IMR-90 (cell line): ENCODE measurements around the gene RNF144A. TPM values are rescaled to one million over a fixed set of nuclear protein-coding genes. Genes with fewer than 3 reads are reported as not detected.

ENCODE experiments used
- ATAC-seq: fragments of 200-7000 bp; cut with Tn5 transposase; 2 replicates; pipeline ENCODE4 v1.9.1; 2020; ENCODE audit warnings: low read depth, mild to moderate bottlenecking, moderate library complexity
- BruUV-seq: library from RNA; stranded (reverse); fragments of 400-500 nt; replicated peaks from 2 replicates; lab custom pipeline; 2021; lab: Mats Ljungman, UMichigan
- CTCF ChIA-PET: fragments of 300-600 bp; formaldehyde crosslinking; extraction: SDS; loops from one replicate; lab custom pipeline; 2021; ENCODE audit warnings: antibody characterized with exemption; lab: Yijun Ruan, JAX
- POLR2A ChIA-PET: fragments of 300-600 bp; sonication (Branson Sonifier 250); formaldehyde crosslinking; loops from one replicate; lab custom pipeline; 2022; ENCODE audit warnings: antibody characterized with exemption; ENCODE audit not compliant: unreplicated experiment; lab: Charles Lee
- DNase-seq: peaks from one replicate; pipeline ENCODE4 v3.0.0; 2013
- H2AFZ ChIP-seq: replicated peaks from 2 replicates; pipeline ENCODE3; 2013; ENCODE audit warnings: low read length, mild to moderate bottlenecking; ENCODE audit not compliant: poor library complexity
- H2AK5ac ChIP-seq: 2 replicates; pipeline ENCODE4 v1.6.1; 2013; ENCODE audit warnings: low read depth, low read length, inconsistent platforms
- H2AK9ac ChIP-seq: replicated peaks from 2 replicates; pipeline ENCODE3; 2013; ENCODE audit warnings: mild to moderate bottlenecking, low read depth, low read length, moderate library complexity; ENCODE audit not compliant: poor library complexity
- H2BK120ac ChIP-seq: 2 replicates; pipeline ENCODE4 v1.6.1; 2013; ENCODE audit warnings: low read depth, low read length, inconsistent platforms
- H2BK15ac ChIP-seq: 3 replicates; pipeline ENCODE4 v1.6.1; 2013; ENCODE audit warnings: low read depth, low read length, inconsistent platforms
- H2BK20ac ChIP-seq: 2 replicates; pipeline ENCODE4 v1.6.1; 2013; ENCODE audit warnings: low read depth, mild to moderate bottlenecking, inconsistent platforms, low read length, moderate library complexity
- H2BK5ac ChIP-seq: 2 replicates; pipeline ENCODE4 v1.6.1; 2013; ENCODE audit warnings: mild to moderate bottlenecking, low read depth, low read length, inconsistent platforms; ENCODE audit not compliant: poor library complexity, severe bottlenecking
- H3K14ac ChIP-seq: replicated peaks from 2 replicates; pipeline ENCODE4 v1.6.1; 2013; ENCODE audit warnings: low read depth, low read length, inconsistent platforms
- H3K18ac ChIP-seq: 2 replicates; pipeline ENCODE4 v1.6.1; 2013; ENCODE audit warnings: low read depth, low read length, control low read depth
- H3K23ac ChIP-seq: 2 replicates; pipeline ENCODE4 v1.6.1; 2013; ENCODE audit warnings: low read depth, low read length, inconsistent platforms
- H3K27ac ChIP-seq: 2 replicates; pipeline ENCODE4 v1.5.1; 2013; ENCODE audit warnings: mild to moderate bottlenecking, control low read depth, low read length; ENCODE audit not compliant: insufficient read depth
- H3K27me3 ChIP-seq: 2 replicates; pipeline ENCODE4 v1.6.1; 2013; ENCODE audit warnings: low read length; ENCODE audit not compliant: control insufficient read depth, insufficient read depth
- H3K36me3 ChIP-seq: 2 replicates; pipeline ENCODE4 v1.6.1; 2013; ENCODE audit warnings: low read length, mixed read lengths; ENCODE audit not compliant: control insufficient read depth, insufficient read depth
- H3K4ac ChIP-seq: 2 replicates; pipeline ENCODE4 v1.6.1; 2013; ENCODE audit warnings: low read depth, low read length, inconsistent platforms
- H3K4me1 ChIP-seq: 2 replicates; pipeline ENCODE4 v1.6.1; 2013; ENCODE audit warnings: low read length, mixed read lengths; ENCODE audit not compliant: control insufficient read depth, insufficient read depth
- H3K4me2 ChIP-seq: 2 replicates; pipeline ENCODE4 v1.6.1; 2013; ENCODE audit warnings: low read depth, mild to moderate bottlenecking, control low read depth, low read length, moderate library complexity
- H3K4me3 ChIP-seq: 2 replicates; pipeline ENCODE4 v1.5.1; 2013; ENCODE audit warnings: low read depth, mild to moderate bottlenecking, control low read depth, low read length, moderate library complexity; ENCODE audit not compliant: insufficient read depth
- H3K56ac ChIP-seq: 2 replicates; pipeline ENCODE4 v1.6.1; 2013; ENCODE audit warnings: low read length, inconsistent platforms; ENCODE audit not compliant: insufficient read depth; ENCODE audit errors: extremely low read depth
- H3K79me1 ChIP-seq, 2 experiments: 2 replicates each; pipeline ENCODE4 v1.6.1; 2013; ENCODE audit warnings: low read length in 2 of 2, inconsistent platforms in 1 of 2, low read depth in 1 of 2
- H3K9ac ChIP-seq: 2 replicates; pipeline ENCODE4 v1.6.1; 2013; ENCODE audit warnings: low read depth, low read length, control low read depth
- H3K9me1 ChIP-seq: 2 replicates; pipeline ENCODE4 v1.6.1; 2013; ENCODE audit warnings: low read length, inconsistent platforms; ENCODE audit not compliant: insufficient read depth
- H3K9me3 ChIP-seq: 2 replicates; pipeline ENCODE4 v1.6.1; 2013; ENCODE audit warnings: low read length; ENCODE audit not compliant: control insufficient read depth, insufficient read depth
- H4K20me1 ChIP-seq: 2 replicates; pipeline ENCODE4 v1.6.1; 2013; ENCODE audit warnings: low read length, inconsistent platforms; ENCODE audit not compliant: insufficient read depth
- H4K5ac ChIP-seq: 2 replicates; pipeline ENCODE4 v1.6.1; 2013; ENCODE audit warnings: mild to moderate bottlenecking, low read depth, low read length, control low read depth
- H4K8ac ChIP-seq, 2 experiments: 2 replicates each; pipeline ENCODE4 v1.6.1; 2013; ENCODE audit warnings: low read depth in 2 of 2, low read length in 2 of 2, control low read depth in 1 of 2, inconsistent platforms in 1 of 2
- H4K91ac ChIP-seq: 2 replicates; pipeline ENCODE4 v1.6.1; 2013; ENCODE audit warnings: low read depth, low read length, inconsistent platforms; ENCODE audit not compliant: insufficient read depth
- BHLHE40 ChIP-seq: fragments of 150-350 bp; IDR thresholded peaks from 2 replicates; pipeline ENCODE4 v1.6.1; 2016; ENCODE audit warnings: mild to moderate bottlenecking, low read depth, low read length
- CEBPB ChIP-seq: IDR thresholded peaks from 2 replicates; pipeline ENCODE4 v1.6.1; 2012; ENCODE audit warnings: low read depth, low read length, improper control_type of control experiment
- CHD1 ChIP-seq: IDR thresholded peaks from 2 replicates; pipeline ENCODE4 v1.6.1; 2012; ENCODE audit warnings: low read depth, low read length, improper control_type of control experiment
- FOS ChIP-seq: fragments of 150-350 bp; IDR thresholded peaks from 2 replicates; pipeline ENCODE4 v1.6.1; 2016; ENCODE audit warnings: low read depth, low read length
- MAFK ChIP-seq: IDR thresholded peaks from 2 replicates; pipeline ENCODE4 v1.6.1; 2012; ENCODE audit warnings: low read depth, low read length, improper control_type of control experiment
- MAZ ChIP-seq: IDR thresholded peaks from 2 replicates; pipeline ENCODE4 v1.6.1; 2012; ENCODE audit warnings: low read depth, mild to moderate bottlenecking, low read length, improper control_type of control experiment, moderate library complexity, borderline replicate concordance
- MXI1 ChIP-seq: IDR thresholded peaks from 2 replicates; pipeline ENCODE4 v1.6.1; 2012; ENCODE audit warnings: low read depth, mild to moderate bottlenecking, low read length, moderate library complexity, borderline replicate concordance
- NFE2L2 ChIP-seq: fragments of 150-350 bp; IDR thresholded peaks from 2 replicates; pipeline ENCODE4 v1.6.1; 2016; ENCODE audit warnings: low read depth, mild to moderate bottlenecking, low read length
- POLR2A ChIP-seq: IDR thresholded peaks from 2 replicates; pipeline ENCODE4 v1.6.1; 2012; ENCODE audit warnings: mild to moderate bottlenecking, low read depth, low read length
- RAD21 ChIP-seq: IDR thresholded peaks from 2 replicates; pipeline ENCODE4 v1.6.1; 2012; ENCODE audit warnings: low read length, improper control_type of control experiment
- RCOR1 ChIP-seq: IDR thresholded peaks from 2 replicates; pipeline ENCODE4 v1.6.1; 2012; ENCODE audit warnings: mild to moderate bottlenecking, low read length, improper control_type of control experiment; ENCODE audit not compliant: insufficient replicate concordance
- SMC3 ChIP-seq: fragments of 150-350 bp; IDR thresholded peaks from 2 replicates; pipeline ENCODE4 v1.6.1; 2016; ENCODE audit warnings: low read depth, mild to moderate bottlenecking, antibody characterized with exemption, low read length, moderate library complexity
- WGBS, 2 experiments: methylation state at CpG; one replicate each; pipeline versions ENCODE4 v1.1.5 to v1.1.7; 2013; ENCODE audit warnings: missing lambda C conversion rate in 2 of 2; ENCODE audit not compliant: insufficient read length in 1 of 2; ENCODE audit errors: extremely low coverage in 2 of 2; 5-methylcytosine and 5-hydroxymethylcytosine counted together
- dilution Hi-C: fragments of 300-500 bp; cut with HindIII; formaldehyde crosslinking; loops from one replicate; pipeline ENCODE4 v1.14.3; 2018; ENCODE audit warnings: low sequenced_read_pairs; ENCODE audit not compliant: unreplicated experiment
- in situ Hi-C: fragments of 300-500 bp; cut with MboI; formaldehyde crosslinking; loops from 3 replicates; pipeline ENCODE4 v1.14.3; 2019; ENCODE audit warnings: low sequenced_read_pairs, inconsistent platforms, mixed read lengths
- intact Hi-C: fragments of 100-400 bp; cut with micrococcal nuclease; formaldehyde crosslinking; loops from 2 replicates; pipeline ENCODE4 v1.10.0; 2022
- polyA plus RNA-seq, 3 experiments: library from polyadenylated mRNA; depleted of rRNA; stranded (reverse); fragments of >200 nt; gene quantifications; 2 replicates each; pipeline ENCODE4 v1.2.3, GENCODE V29; 2012; ENCODE audit warnings: low replicate concordance in 1 of 3
- total RNA-seq: library from RNA; depleted of rRNA; stranded (reverse); fragments of >200 nt; gene quantifications from 2 replicates; pipeline ENCODE4 v1.2.3, GENCODE V29; 2012
- TF ChIP-seq, protein P1 (sequence below): fragments of 150-350 bp; IDR thresholded peaks from 2 replicates; pipeline ENCODE4 v1.6.1; 2016; ENCODE audit warnings: low read depth, mild to moderate bottlenecking, low read length, moderate library complexity, borderline replicate concordance
- TF ChIP-seq, protein P2 (sequence below): conservative IDR thresholded peaks from 2 replicates; pipeline ENCODE4 v1.5.1; 2012; ENCODE audit warnings: mild to moderate bottlenecking, low read depth, low read length, improper control_type of control experiment
- TF ChIP-seq, protein P3 (sequence below): fragments of 150-350 bp; IDR thresholded peaks from 2 replicates; pipeline ENCODE4 v1.6.1; 2017; ENCODE audit warnings: mild to moderate bottlenecking, antibody characterized with exemption, low read length, low read depth

Gene RNF144A
- total and polyA plus RNA-seq, 2 of the 4 experiments (the other 2 are of a cell fraction): 0.18 to 0.26 TPM

DNA sequence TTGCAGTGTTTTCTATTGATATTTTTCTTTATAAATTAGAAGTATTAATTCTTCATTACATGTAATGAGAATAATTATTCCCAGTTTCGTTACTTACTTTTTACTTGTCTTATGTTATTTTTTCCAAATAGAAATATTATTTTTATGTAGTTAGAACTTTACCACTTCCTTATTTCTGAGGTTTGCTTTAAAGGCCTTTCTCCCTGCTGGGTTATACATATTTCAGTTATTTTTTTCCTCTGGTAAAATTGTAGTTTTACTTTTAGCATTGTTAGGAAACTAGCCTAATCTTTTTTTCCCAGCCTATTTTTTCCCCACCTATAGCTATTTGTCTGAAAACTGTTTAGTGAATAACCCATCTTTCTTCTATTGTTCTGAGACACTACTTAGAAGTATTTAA lies 17.1 kb downstream of the RNF144A start:
- intact Hi-C loops (no loop called here), dilution Hi-C loops (no loop called here), in situ Hi-C loops (no loop called here)
- no peak overlapping the region for H2AK5ac ChIP-seq
- no peak overlapping the region for H3K4ac ChIP-seq
- WGBS, 2 experiments: no CpG with 5 or more reads among the region's 1 CpG
- H3K23ac ChIP-seq: no peak overlapping the region
- H3K79me1 ChIP-seq: no peaks in the 10 kb centered on the region
- no peak overlapping the region for H3K9ac ChIP-seq
- H3K56ac ChIP-seq: no peak overlapping the region
- no peaks in the 10 kb centered on the region; the same call in 1 of the 2 replicates for H3K27me3 ChIP-seq
- no peak overlapping the region for H3K27ac ChIP-seq
- no peak overlapping the region for H3K4me3 ChIP-seq
- H3K9me1 ChIP-seq: no peaks in the 10 kb centered on the region
- no peak overlapping the region for H2AFZ ChIP-seq
- no peak for DNase-seq
- H2BK120ac ChIP-seq: no peak overlapping the region
- POLR2A ChIA-PET: no interaction called here
- no peak overlapping the region for H4K5ac ChIP-seq
- H4K91ac ChIP-seq: no peak overlapping the region
- H3K4me1 ChIP-seq: no peaks in the 10 kb centered on the region
- H3K14ac ChIP-seq: no peak overlapping the region
- H2BK5ac ChIP-seq: no peak overlapping the region
- H4K20me1 ChIP-seq: no peaks in the 10 kb centered on the region
- no peak overlapping the region for H4K8ac ChIP-seq
- H3K18ac ChIP-seq: no peak overlapping the region
- H2BK20ac ChIP-seq: no peak overlapping the region
- BruUV-seq: no TSS peak
- H2AK9ac ChIP-seq: no peak overlapping the region
- TF ChIP-seq NFE2L2: no peak
- TF ChIP-seq, protein P1, sequence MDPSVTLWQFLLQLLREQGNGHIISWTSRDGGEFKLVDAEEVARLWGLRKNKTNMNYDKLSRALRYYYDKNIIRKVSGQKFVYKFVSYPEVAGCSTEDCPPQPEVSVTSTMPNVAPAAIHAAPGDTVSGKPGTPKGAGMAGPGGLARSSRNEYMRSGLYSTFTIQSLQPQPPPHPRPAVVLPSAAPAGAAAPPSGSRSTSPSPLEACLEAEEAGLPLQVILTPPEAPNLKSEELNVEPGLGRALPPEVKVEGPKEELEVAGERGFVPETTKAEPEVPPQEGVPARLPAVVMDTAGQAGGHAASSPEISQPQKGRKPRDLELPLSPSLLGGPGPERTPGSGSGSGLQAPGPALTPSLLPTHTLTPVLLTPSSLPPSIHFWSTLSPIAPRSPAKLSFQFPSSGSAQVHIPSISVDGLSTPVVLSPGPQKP: no peak
- TF ChIP-seq SMC3: no peak
- TF ChIP-seq CHD1: no peak
- no peak for TF ChIP-seq POLR2A
- TF ChIP-seq BHLHE40: no peak
- TF ChIP-seq MAFK: no peak
- no peak for TF ChIP-seq RCOR1
- no peak for TF ChIP-seq MAZ
- no peak for TF ChIP-seq CEBPB
- no peak for TF ChIP-seq FOS
- TF ChIP-seq RAD21: no peak
- TF ChIP-seq, protein P2, sequence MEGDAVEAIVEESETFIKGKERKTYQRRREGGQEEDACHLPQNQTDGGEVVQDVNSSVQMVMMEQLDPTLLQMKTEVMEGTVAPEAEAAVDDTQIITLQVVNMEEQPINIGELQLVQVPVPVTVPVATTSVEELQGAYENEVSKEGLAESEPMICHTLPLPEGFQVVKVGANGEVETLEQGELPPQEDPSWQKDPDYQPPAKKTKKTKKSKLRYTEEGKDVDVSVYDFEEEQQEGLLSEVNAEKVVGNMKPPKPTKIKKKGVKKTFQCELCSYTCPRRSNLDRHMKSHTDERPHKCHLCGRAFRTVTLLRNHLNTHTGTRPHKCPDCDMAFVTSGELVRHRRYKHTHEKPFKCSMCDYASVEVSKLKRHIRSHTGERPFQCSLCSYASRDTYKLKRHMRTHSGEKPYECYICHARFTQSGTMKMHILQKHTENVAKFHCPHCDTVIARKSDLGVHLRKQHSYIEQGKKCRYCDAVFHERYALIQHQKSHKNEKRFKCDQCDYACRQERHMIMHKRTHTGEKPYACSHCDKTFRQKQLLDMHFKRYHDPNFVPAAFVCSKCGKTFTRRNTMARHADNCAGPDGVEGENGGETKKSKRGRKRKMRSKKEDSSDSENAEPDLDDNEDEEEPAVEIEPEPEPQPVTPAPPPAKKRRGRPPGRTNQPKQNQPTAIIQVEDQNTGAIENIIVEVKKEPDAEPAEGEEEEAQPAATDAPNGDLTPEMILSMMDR: no peak
- TF ChIP-seq, protein P3, sequence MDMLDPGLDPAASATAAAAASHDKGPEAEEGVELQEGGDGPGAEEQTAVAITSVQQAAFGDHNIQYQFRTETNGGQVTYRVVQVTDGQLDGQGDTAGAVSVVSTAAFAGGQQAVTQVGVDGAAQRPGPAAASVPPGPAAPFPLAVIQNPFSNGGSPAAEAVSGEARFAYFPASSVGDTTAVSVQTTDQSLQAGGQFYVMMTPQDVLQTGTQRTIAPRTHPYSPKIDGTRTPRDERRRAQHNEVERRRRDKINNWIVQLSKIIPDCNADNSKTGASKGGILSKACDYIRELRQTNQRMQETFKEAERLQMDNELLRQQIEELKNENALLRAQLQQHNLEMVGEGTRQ: no peak
- TF ChIP-seq MXI1: no peak
- H3K36me3 ChIP-seq: no peaks in the 10 kb centered on the region
- no peak overlapping the region for H3K4me2 ChIP-seq
- no peak for ATAC-seq
- H3K9me3 ChIP-seq: no peaks in the 10 kb centered on the region
- no peak overlapping the region for H2BK15ac ChIP-seq
- CTCF ChIA-PET: no interaction called here
